ENCODE measurements around the gene OGFR.

DNA sequence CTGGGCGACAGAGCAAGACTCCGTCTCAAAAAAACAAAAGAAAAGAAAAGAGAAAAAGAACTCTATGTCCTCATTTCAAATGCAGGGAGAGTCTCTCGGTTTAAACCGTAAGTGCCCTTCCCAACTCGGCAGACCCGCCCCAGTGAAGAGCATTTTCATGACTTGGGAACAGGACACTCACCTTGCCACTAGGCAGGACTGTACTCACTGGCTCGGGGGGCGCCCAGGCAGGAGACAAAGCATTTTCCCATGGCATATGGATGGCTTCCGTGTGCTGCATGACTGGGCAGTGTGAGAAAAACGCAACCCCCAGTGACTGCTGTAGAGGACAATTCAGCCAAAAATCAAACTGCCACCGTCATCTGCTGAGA is 32.0 kb upstream of the OGFR start:
- TF ChIP-seq, protein P1, sequence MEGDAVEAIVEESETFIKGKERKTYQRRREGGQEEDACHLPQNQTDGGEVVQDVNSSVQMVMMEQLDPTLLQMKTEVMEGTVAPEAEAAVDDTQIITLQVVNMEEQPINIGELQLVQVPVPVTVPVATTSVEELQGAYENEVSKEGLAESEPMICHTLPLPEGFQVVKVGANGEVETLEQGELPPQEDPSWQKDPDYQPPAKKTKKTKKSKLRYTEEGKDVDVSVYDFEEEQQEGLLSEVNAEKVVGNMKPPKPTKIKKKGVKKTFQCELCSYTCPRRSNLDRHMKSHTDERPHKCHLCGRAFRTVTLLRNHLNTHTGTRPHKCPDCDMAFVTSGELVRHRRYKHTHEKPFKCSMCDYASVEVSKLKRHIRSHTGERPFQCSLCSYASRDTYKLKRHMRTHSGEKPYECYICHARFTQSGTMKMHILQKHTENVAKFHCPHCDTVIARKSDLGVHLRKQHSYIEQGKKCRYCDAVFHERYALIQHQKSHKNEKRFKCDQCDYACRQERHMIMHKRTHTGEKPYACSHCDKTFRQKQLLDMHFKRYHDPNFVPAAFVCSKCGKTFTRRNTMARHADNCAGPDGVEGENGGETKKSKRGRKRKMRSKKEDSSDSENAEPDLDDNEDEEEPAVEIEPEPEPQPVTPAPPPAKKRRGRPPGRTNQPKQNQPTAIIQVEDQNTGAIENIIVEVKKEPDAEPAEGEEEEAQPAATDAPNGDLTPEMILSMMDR (IDR thresholded peaks at IDR 0.05) = no peak
- TF ChIP-seq EZH2 (IDR thresholded peaks at IDR 0.05; ENCODE audit: borderline replicate concordance, insufficient read depth, low read depth, low read length, poor library complexity, severe bottlenecking) = no peak

All from B cell (primary cell).